Measurements from ENCODE around the gene PITX3.
"Not testable (repeated sequence)": the region's sequence is repeated elsewhere in the genome, so short reads cannot be mapped to it uniquely, and the experiment has no call there.

Gene PITX3

GRCh38 chr10:102200751-102201640 is 40.3 kb downstream of the PITX3 start:
- peaks cover 23% of the 10 kb centered on the region for H3K27me3 ChIP-seq (replicated peaks; ENCODE audit: control insufficient read depth, insufficient read depth, low read length)
- no peak overlapping the region for H3K4me3 ChIP-seq (ENCODE audit: low read length)
- H3K4me1 ChIP-seq (ENCODE audit: control insufficient read depth, insufficient read depth, low read length), result no peaks in the 10 kb centered on the region
- no peak overlapping the region for H3K9ac ChIP-seq (ENCODE audit: low read length)
- no peaks in the 10 kb centered on the region for H3K36me3 ChIP-seq (ENCODE audit: control insufficient read depth, insufficient read depth, low read length, severe bottlenecking)
- peaks cover 15% of the 10 kb centered on the region for H3K9me3 ChIP-seq (ENCODE audit: control insufficient read depth, low read length)
- no peak for DNase-seq (ENCODE audit: low read depth)

- DNase-seq (ENCODE audit: low read depth), result no peak
- Histone ChIP-seq H3K9ac (ENCODE audit: low read length) (no peak overlapping the region), H3K4me1 (ENCODE audit: control insufficient read depth, insufficient read depth, low read length) (no peaks in the 10 kb centered on the region), H3K4me3 (ENCODE audit: low read length) (no peak overlapping the region), H3K36me3 (ENCODE audit: control insufficient read depth, insufficient read depth, low read length, severe bottlenecking) (no peaks in the 10 kb centered on the region), H3K9me3 (ENCODE audit: control insufficient read depth, low read length) (peaks cover 6% of the 10 kb centered on the region), H3K27me3 (replicated peaks; ENCODE audit: control insufficient read depth, insufficient read depth, low read length) (peaks cover 14% of the 10 kb centered on the region)
These were observed 43.3 kb downstream of the PITX3 start for GRCh38 chr10:102198027-102198426.

- Histone ChIP-seq H3K27me3 (replicated peaks; ENCODE audit: control insufficient read depth, insufficient read depth, low read length) (peaks cover 11% of the 10 kb centered on the region), H3K4me3 (ENCODE audit: low read length) (no peak overlapping the region), H3K9ac (ENCODE audit: low read length) (no peak overlapping the region), H3K9me3 (ENCODE audit: control insufficient read depth, low read length) (peaks cover 13% of the 10 kb centered on the region), H3K4me1 (ENCODE audit: control insufficient read depth, insufficient read depth, low read length) (no peaks in the 10 kb centered on the region), H3K36me3 (ENCODE audit: control insufficient read depth, insufficient read depth, low read length, severe bottlenecking) (no peaks in the 10 kb centered on the region)
- no peak for DNase-seq (ENCODE audit: low read depth)
These were observed 44.4 kb downstream of the PITX3 start for GRCh38 chr10:102196893-102197292.

GRCh38 chr10:102195296-102195870 is 45.9 kb downstream of the PITX3 start:
- no peaks in the 10 kb centered on the region for H3K36me3 ChIP-seq (ENCODE audit: control insufficient read depth, insufficient read depth, low read length, severe bottlenecking)
- peaks cover 4% of the 10 kb centered on the region for H3K27me3 ChIP-seq (replicated peaks; ENCODE audit: control insufficient read depth, insufficient read depth, low read length)
- H3K4me1 ChIP-seq (ENCODE audit: control insufficient read depth, insufficient read depth, low read length), result no peaks in the 10 kb centered on the region
- peaks cover 19% of the 10 kb centered on the region for H3K9me3 ChIP-seq (ENCODE audit: control insufficient read depth, low read length)
- H3K4me3 ChIP-seq (ENCODE audit: low read length), result no peak overlapping the region
- no peak for DNase-seq (ENCODE audit: low read depth)
- no peak overlapping the region for H3K9ac ChIP-seq (ENCODE audit: low read length)

GRCh38 chr10:102191956-102192355 is 49.4 kb downstream of the PITX3 start:
- peaks cover 14% of the 10 kb centered on the region for H3K9me3 ChIP-seq (ENCODE audit: control insufficient read depth, low read length)
- H3K27me3 ChIP-seq (replicated peaks; ENCODE audit: control insufficient read depth, insufficient read depth, low read length), result peaks cover 4% of the 10 kb centered on the region

GRCh38 chr10:102188941-102189898 is 52.1 kb downstream of the PITX3 start:
- DNase-seq (ENCODE audit: low read depth), result peak; percentile 15
- not testable (repeated sequence) for H3K27me3 ChIP-seq (replicated peaks; ENCODE audit: control insufficient read depth, insufficient read depth, low read length); H3K4me1 ChIP-seq (ENCODE audit: control insufficient read depth, insufficient read depth, low read length); H3K9ac ChIP-seq (ENCODE audit: low read length); H3K36me3 ChIP-seq (ENCODE audit: control insufficient read depth, insufficient read depth, low read length, severe bottlenecking)
- H3K9me3 ChIP-seq (ENCODE audit: control insufficient read depth, low read length), result peaks cover 21% of the 10 kb centered on the region
- peak overlapping the region; percentile 50 for H3K4me3 ChIP-seq (ENCODE audit: low read length)

More at GRCh38 chr10:102191956-102192355, 49.4 kb downstream of the PITX3 start:
- Histone ChIP-seq H3K36me3 (ENCODE audit: control insufficient read depth, insufficient read depth, low read length, severe bottlenecking) (no peaks in the 10 kb centered on the region), H3K9ac (ENCODE audit: low read length) (no peak overlapping the region), H3K4me3 (ENCODE audit: low read length) (no peak overlapping the region), H3K4me1 (ENCODE audit: control insufficient read depth, insufficient read depth, low read length) (peaks cover 7% of the 10 kb centered on the region)
- no peak for DNase-seq (ENCODE audit: low read depth)

GRCh38 chr10:102188298-102188940 is 52.9 kb downstream of the PITX3 start:
- peaks cover 21% of the 10 kb centered on the region for H3K9me3 ChIP-seq (ENCODE audit: control insufficient read depth, low read length)
- H3K36me3 ChIP-seq (ENCODE audit: control insufficient read depth, insufficient read depth, low read length, severe bottlenecking), result no peaks in the 10 kb centered on the region
- DNase-seq (ENCODE audit: low read depth), result no peak
- no peak overlapping the region for H3K9ac ChIP-seq (ENCODE audit: low read length)
- H3K4me1 ChIP-seq (ENCODE audit: control insufficient read depth, insufficient read depth, low read length), result peaks cover 7% of the 10 kb centered on the region
- H3K27me3 ChIP-seq (replicated peaks; ENCODE audit: control insufficient read depth, insufficient read depth, low read length), result peaks cover 4% of the 10 kb centered on the region
- no peak overlapping the region for H3K4me3 ChIP-seq (ENCODE audit: low read length)

- Histone ChIP-seq H3K4me3 (ENCODE audit: low read length) (no peak overlapping the region), H3K9ac (ENCODE audit: low read length) (no peak overlapping the region), H3K27me3 (replicated peaks; ENCODE audit: control insufficient read depth, insufficient read depth, low read length) (no peaks in the 10 kb centered on the region), H3K36me3 (ENCODE audit: control insufficient read depth, insufficient read depth, low read length, severe bottlenecking) (no peaks in the 10 kb centered on the region), H3K4me1 (ENCODE audit: control insufficient read depth, insufficient read depth, low read length) (peaks cover 7% of the 10 kb centered on the region), H3K9me3 (ENCODE audit: control insufficient read depth, low read length) (peaks cover 7% of the 10 kb centered on the region)
- DNase-seq (ENCODE audit: low read depth), result peak; percentile 33
These were observed 55.3 kb downstream of the PITX3 start for GRCh38 chr10:102185811-102186527.

GRCh38 chr10:102185272-102185671 is 56.0 kb downstream of the PITX3 start:
- Histone ChIP-seq H3K4me1 (ENCODE audit: control insufficient read depth, insufficient read depth, low read length) (peaks cover 7% of the 10 kb centered on the region), H3K9me3 (ENCODE audit: control insufficient read depth, low read length) (peaks cover 7% of the 10 kb centered on the region), H3K4me3 (ENCODE audit: low read length) (no peak overlapping the region), H3K36me3 (ENCODE audit: control insufficient read depth, insufficient read depth, low read length, severe bottlenecking) (no peaks in the 10 kb centered on the region), H3K27me3 (replicated peaks; ENCODE audit: control insufficient read depth, insufficient read depth, low read length) (no peaks in the 10 kb centered on the region), H3K9ac (ENCODE audit: low read length) (no peak overlapping the region)
- DNase-seq (ENCODE audit: low read depth), result no peak

GRCh38 chr10:102184606-102185005 is 56.7 kb downstream of the PITX3 start:
- Histone ChIP-seq H3K27me3 (replicated peaks; ENCODE audit: control insufficient read depth, insufficient read depth, low read length) (no peaks in the 10 kb centered on the region), H3K9me3 (ENCODE audit: control insufficient read depth, low read length) (peaks cover 7% of the 10 kb centered on the region), H3K9ac (ENCODE audit: low read length) (no peak overlapping the region), H3K36me3 (ENCODE audit: control insufficient read depth, insufficient read depth, low read length, severe bottlenecking) (no peaks in the 10 kb centered on the region), H3K4me1 (ENCODE audit: control insufficient read depth, insufficient read depth, low read length) (peaks cover 7% of the 10 kb centered on the region), H3K4me3 (ENCODE audit: low read length) (no peak overlapping the region)
- no peak for DNase-seq (ENCODE audit: low read depth)

All from adipocyte (in vitro differentiated cells).